UCSD-AML1 (cell line): ENCODE measurements around the gene CCDC97.
"Not testable (repeated sequence)": the region's sequence is repeated elsewhere in the genome, so short reads cannot be mapped to it uniquely, and the experiment has no call there.

Experiments used
- DNase-seq: peaks from one replicate; lab custom pipeline; 2025; ENCODE audit not compliant: unreplicated experiment; lab: John Stamatoyannopoulos, UW

CCDC97 gene

GRCh38 chr19:41330946-41331678 is 21.1 kb downstream of the CCDC97 start:
- DNase-seq = no peak

GRCh38 chr19:41332000-41332399 is 22.0 kb downstream of the CCDC97 start:
- no peak for DNase-seq

- DNase-seq = no peak
Observed at GRCh38 chr19:41332468-41332867, 22.5 kb downstream of the CCDC97 start.

GRCh38 chr19:41334793-41335192 is 24.8 kb downstream of the CCDC97 start:
- DNase-seq = no peak

- DNase-seq = no peak
Observed at GRCh38 chr19:41335467-41335866, 25.5 kb downstream of the CCDC97 start.

GRCh38 chr19:41339936-41340335 is 30.0 kb downstream of the CCDC97 start:
- DNase-seq = no peak

GRCh38 chr19:41341669-41342490 is 31.9 kb downstream of the CCDC97 start:
- DNase-seq = peak; percentile 60

GRCh38 chr19:41344162-41344561 is 34.2 kb downstream of the CCDC97 start:
- no peak for DNase-seq

GRCh38 chr19:41346916-41347315 is 36.9 kb downstream of the CCDC97 start:
- not testable (repeated sequence) for DNase-seq

GRCh38 chr19:41350735-41351338 is 40.9 kb downstream of the CCDC97 start:
- DNase-seq = peak; percentile 77

- DNase-seq = peak; percentile 93
Observed at GRCh38 chr19:41351339-41352245, 41.6 kb downstream of the CCDC97 start.

- no peak for DNase-seq
Observed at GRCh38 chr19:41352279-41352608, 42.3 kb downstream of the CCDC97 start.

- DNase-seq = peak; percentile 78
Observed at GRCh38 chr19:41352609-41353465, 42.9 kb downstream of the CCDC97 start.

- peak; percentile 98 for DNase-seq
Observed at GRCh38 chr19:41353466-41354342, 43.7 kb downstream of the CCDC97 start, which contains the start of gene TGFB1. Gene TGFB1 (minus strand): TSS chr19:41353922. CDS start chr19:41353044, 878 bp downstream.

- no peak for DNase-seq
Observed at GRCh38 chr19:41354343-41354953, 44.5 kb downstream of the CCDC97 start.

- no peak for DNase-seq
Observed at GRCh38 chr19:41355035-41355434, 45.1 kb downstream of the CCDC97 start.

- DNase-seq = peak; percentile 51
Observed at GRCh38 chr19:41355802-41356201, 45.8 kb downstream of the CCDC97 start.

GRCh38 chr19:41356984-41357739 is 47.2 kb downstream of the CCDC97 start:
- DNase-seq = peak; percentile 38
